ENCODE data around the gene NEK10.

GRCh38 chr3:27312044-27312668 lies 57.0 kb downstream of the NEK10 start:
- TF ChIP-seq SIN3A (IDR thresholded peaks at IDR 0.05; ENCODE audit: low read depth) (no peak), MAX (IDR thresholded peaks at IDR 0.05) (no peak), POLR2A (IDR thresholded peaks at IDR 0.05; ENCODE audit: borderline replicate concordance, extremely low read depth, insufficient read depth, insufficient read length) (no peak), ATF3 (IDR thresholded peaks at IDR 0.05) (no peak), SRF (IDR thresholded peaks at IDR 0.05; ENCODE audit: low read depth) (no peak), ZNF274 (IDR thresholded peaks at IDR 0.05; ENCODE audit: low read depth, low read length) (no peak), SP1 (IDR thresholded peaks at IDR 0.05; ENCODE audit: low read depth) (no peak), POLR2AphosphoS5 (IDR thresholded peaks at IDR 0.05; ENCODE audit: low read depth, low read length) (no peak), EZH2 (IDR thresholded peaks at IDR 0.05) (no peak), JUND (IDR thresholded peaks at IDR 0.05) (no peak), ZFX (IDR thresholded peaks at IDR 0.05) (no peak), TCF7L2 (IDR thresholded peaks at IDR 0.05; ENCODE audit: borderline replicate concordance, extremely low read depth, insufficient read depth, insufficient read length) (no peak), ZBTB33 (IDR thresholded peaks at IDR 0.05; ENCODE audit: extremely low read depth, insufficient replicate concordance, low read length) (no peak)
- TF ChIP-seq, protein P1, sequence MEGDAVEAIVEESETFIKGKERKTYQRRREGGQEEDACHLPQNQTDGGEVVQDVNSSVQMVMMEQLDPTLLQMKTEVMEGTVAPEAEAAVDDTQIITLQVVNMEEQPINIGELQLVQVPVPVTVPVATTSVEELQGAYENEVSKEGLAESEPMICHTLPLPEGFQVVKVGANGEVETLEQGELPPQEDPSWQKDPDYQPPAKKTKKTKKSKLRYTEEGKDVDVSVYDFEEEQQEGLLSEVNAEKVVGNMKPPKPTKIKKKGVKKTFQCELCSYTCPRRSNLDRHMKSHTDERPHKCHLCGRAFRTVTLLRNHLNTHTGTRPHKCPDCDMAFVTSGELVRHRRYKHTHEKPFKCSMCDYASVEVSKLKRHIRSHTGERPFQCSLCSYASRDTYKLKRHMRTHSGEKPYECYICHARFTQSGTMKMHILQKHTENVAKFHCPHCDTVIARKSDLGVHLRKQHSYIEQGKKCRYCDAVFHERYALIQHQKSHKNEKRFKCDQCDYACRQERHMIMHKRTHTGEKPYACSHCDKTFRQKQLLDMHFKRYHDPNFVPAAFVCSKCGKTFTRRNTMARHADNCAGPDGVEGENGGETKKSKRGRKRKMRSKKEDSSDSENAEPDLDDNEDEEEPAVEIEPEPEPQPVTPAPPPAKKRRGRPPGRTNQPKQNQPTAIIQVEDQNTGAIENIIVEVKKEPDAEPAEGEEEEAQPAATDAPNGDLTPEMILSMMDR (IDR thresholded peaks at IDR 0.05 in 2 of 3, conservative IDR thresholded peaks at IDR 0.05 in 1 of 3; ENCODE audit: borderline replicate concordance in 1 of 3, insufficient read depth in 1 of 3, low read depth in 2 of 3, low read length in 2 of 3), result peak; percentile 69 to 73 (median 70)
